OCI-M1 (cell line): ENCODE results near the gene OVAAL.

ENCODE experiments used
- DNase-seq: peaks from one replicate; lab custom pipeline; 2025; lab: John Stamatoyannopoulos, UW

Gene OVAAL

GRCh38 chr1:180606155-180606554, 47.4 kb downstream of the OVAAL start:
- DNase-seq: no peak

- peak; percentile 89 for DNase-seq
These were observed 51.1 kb downstream of the OVAAL start for GRCh38 chr1:180609643-180610555.

GRCh38 chr1:180610556-180611015, 51.8 kb downstream of the OVAAL start:
- peak; percentile 85 for DNase-seq

- peak; percentile 96 for DNase-seq
These were observed 52.5 kb downstream of the OVAAL start for GRCh38 chr1:180611016-180611930.

GRCh38 chr1:180612632-180613031, 53.9 kb downstream of the OVAAL start:
- DNase-seq: no peak

GRCh38 chr1:180614730-180615129, 56.0 kb downstream of the OVAAL start:
- no peak for DNase-seq

- no peak for DNase-seq
These were observed 56.9 kb downstream of the OVAAL start for GRCh38 chr1:180615493-180616290.
